Measurements from ENCODE around the gene OR51V1. TPM values are rescaled to one million over a fixed set of nuclear protein-coding genes. Genes with fewer than 3 reads are reported as not detected.
"Not testable (repeated sequence)": the region's sequence is repeated elsewhere in the genome, so short reads cannot be mapped to it uniquely, and the experiment has no call there.

Gene OR51V1, protein sequence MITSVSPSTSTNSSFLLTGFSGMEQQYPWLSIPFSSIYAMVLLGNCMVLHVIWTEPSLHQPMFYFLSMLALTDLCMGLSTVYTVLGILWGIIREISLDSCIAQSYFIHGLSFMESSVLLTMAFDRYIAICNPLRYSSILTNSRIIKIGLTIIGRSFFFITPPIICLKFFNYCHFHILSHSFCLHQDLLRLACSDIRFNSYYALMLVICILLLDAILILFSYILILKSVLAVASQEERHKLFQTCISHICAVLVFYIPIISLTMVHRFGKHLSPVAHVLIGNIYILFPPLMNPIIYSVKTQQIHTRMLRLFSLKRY
- total RNA-seq (ENCODE audit: low replicate concordance): not detected in 2 replicates

DNA sequence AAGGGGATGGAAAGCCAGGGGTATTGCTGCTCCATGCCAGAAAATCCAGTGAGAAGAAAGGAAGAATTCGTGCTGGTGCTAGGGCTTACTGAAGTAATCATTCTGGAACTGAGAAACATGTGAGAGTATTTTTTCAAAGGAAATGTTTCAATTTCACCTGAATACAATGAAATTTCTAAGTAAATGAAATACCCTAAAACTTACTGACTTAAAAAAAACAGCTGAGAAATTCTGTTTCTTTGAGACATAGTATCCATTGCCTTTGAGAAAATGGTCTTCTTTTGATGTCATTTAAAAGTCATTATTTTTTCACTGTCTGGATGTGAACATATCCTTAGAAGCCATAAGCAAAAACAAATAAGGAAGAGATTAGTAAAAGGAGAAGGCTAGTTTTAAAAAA lies at the start of gene OR51V1:
Gene OR51V1 (minus strand): TSS at position 101 of the 400 bp plus-strand sequence. CDS start 0 bp downstream, at position 101.
- DNase-seq (ENCODE audit: low read depth): no peak
- no peak within 1 kb of the TSS for H3K4me3 ChIP-seq (ENCODE audit: low read depth, low read length)
- TF ChIP-seq, protein P1, sequence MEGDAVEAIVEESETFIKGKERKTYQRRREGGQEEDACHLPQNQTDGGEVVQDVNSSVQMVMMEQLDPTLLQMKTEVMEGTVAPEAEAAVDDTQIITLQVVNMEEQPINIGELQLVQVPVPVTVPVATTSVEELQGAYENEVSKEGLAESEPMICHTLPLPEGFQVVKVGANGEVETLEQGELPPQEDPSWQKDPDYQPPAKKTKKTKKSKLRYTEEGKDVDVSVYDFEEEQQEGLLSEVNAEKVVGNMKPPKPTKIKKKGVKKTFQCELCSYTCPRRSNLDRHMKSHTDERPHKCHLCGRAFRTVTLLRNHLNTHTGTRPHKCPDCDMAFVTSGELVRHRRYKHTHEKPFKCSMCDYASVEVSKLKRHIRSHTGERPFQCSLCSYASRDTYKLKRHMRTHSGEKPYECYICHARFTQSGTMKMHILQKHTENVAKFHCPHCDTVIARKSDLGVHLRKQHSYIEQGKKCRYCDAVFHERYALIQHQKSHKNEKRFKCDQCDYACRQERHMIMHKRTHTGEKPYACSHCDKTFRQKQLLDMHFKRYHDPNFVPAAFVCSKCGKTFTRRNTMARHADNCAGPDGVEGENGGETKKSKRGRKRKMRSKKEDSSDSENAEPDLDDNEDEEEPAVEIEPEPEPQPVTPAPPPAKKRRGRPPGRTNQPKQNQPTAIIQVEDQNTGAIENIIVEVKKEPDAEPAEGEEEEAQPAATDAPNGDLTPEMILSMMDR (IDR thresholded peaks at IDR 0.05; ENCODE audit: insufficient read depth, low read length): no peak

DNA sequence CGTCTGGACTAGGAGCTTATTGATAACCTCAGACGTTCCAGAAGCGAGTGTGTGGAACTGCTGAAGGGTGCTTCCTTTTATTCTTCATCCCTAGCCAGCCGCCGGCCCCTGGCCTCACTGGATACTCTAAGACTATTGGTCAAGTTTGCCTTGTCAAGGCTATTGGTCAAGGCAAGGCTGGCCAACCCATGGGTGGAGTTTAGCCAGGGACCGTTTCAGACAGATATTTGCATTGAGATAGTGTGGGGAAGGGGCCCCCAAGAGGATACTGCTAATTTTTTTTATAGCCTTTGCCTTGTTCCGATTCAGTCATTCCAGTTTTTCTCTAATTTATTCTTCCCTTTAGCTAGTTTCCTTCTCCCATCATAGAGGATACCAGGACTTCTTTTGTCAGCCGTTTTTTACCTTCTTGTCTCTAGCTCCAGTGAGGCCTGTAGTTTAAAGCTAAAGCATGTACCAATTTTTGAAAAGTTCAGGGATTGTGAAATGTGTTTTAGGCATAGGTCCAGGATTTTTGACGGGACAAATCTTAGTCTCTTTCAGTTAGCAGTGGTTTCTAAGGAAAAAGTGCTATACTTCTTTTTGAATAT lies 49.4 kb upstream of the OR51V1 start, which contains the start of gene HBG1:
Gene HBG1 (minus strand): TSS at position 51 of the 590 bp plus-strand sequence. CDS start 53 bp downstream, outside the sequence.
- DNase-seq (ENCODE audit: low read depth): peak; percentile 26
- H3K4me3 ChIP-seq (ENCODE audit: low read depth, low read length): not testable (repeated sequence)

DNA sequence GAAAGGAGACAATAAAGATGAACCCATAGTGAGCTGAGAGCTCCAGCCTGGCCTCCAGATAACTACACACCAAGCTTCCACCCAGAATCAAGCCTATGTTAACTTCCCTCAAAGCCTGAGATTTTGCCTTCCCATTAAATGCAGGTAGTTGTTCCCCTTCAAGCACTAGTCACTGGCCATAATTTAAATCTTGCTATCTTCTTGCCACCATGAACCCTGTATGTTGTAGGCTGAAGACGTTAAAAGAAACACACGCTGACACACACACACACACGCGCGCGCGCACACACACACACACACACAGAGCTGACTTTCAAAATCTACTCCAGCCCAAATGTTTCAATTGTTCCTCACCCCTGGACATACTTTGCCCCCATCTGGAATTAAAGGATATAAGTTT lies 48.0 kb upstream of the OR51V1 start:
- H3K4me3 ChIP-seq (ENCODE audit: low read depth, low read length); DNase-seq (ENCODE audit: low read depth): not testable (repeated sequence)

DNA sequence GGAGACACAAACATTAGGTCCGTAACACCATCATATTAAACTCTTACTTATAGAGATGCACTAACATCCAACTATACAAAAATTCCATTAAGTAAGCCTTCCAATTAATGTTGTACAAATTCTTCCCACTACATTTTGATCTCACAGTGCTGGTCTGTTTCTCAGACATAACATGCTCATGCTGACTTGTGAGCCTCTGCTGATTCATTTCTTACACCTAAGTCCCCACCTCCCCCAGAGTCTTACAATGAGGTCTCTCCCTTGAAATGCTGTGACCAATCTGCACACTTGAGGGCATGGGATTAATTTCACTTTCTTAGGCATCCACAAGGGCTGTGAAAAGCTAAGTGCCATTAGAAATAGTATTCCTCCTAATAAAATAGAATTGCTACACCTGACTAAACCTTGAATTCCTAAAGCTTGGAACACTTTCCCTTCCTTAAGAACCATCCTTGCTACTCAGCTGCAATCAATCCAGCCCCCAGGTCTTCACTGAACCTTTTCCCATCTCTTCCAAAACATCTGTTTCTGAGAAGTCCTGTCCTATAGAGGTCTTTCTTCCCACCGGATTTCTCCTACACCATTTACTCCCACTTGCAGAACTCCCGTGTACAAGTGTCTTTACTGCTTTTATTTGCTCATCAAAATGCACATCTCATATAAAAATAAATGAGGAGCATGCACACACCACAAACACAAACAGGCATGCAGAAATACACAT lies 47.1 kb upstream of the OR51V1 start:
- TF ChIP-seq, protein P1 (IDR thresholded peaks at IDR 0.05; ENCODE audit: insufficient read depth, low read length): no peak
- no peak for DNase-seq (ENCODE audit: low read depth)
- no peak overlapping the region for H3K4me3 ChIP-seq (ENCODE audit: low read depth, low read length)

DNA sequence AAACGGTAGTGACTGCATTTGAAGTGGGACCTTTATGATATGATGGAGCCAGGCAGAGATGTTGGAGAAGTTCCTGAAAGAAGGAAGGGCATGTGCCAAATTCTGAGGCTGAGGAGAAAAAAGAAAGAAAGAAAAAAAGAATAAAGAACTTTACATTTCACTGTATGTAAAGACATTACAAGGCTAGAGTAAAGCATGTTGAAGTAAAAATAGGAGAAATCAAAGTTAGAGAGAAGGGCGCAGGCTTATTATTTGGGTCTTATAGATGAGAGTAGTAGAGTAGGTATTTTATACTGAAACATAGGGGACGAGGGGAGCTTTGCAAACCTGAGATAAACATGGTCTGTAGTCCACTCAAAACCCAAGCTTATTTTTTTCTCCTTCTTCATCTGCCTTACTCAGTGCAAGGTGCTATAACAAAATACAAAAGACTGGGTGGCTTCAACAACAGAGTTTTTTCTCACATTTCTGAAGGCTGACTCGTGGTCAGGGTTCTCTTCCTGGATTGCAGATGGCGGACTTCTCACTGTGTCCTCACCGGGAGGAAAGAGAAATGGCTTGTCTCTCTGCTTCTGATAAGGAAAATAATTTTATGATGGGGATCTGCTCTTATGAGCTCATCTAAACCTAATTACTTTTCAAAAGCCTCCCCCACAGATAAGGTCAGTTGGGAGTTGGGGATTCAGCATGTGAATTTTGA lies 46.4 kb upstream of the OR51V1 start:
- TF ChIP-seq, protein P1 (IDR thresholded peaks at IDR 0.05; ENCODE audit: insufficient read depth, low read length): no peak
- DNase-seq (ENCODE audit: low read depth): no peak
- no peak overlapping the region for H3K4me3 ChIP-seq (ENCODE audit: low read depth, low read length)

DNA sequence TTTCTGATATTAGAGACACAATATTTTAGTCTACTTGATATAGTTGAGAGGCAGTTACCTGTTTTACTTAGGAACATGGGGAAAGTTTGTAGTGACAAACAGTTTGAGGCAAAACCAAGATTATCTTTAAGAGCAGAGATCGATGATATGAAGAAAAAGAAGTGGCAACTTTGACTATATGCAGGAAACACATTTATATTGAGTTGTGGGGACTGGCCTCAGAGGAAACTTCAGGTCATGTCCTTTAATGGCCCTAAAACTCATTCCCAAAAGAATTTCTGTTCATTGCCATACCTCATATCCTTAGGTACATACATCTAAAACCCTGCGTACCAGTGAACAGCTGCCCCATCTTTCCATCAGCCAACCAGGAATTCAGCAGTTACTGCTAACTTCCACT lies 44.7 kb upstream of the OR51V1 start:
- TF ChIP-seq, protein P1 (IDR thresholded peaks at IDR 0.05; ENCODE audit: insufficient read depth, low read length): no peak
- DNase-seq (ENCODE audit: low read depth): no peak
- no peak overlapping the region for H3K4me3 ChIP-seq (ENCODE audit: low read depth, low read length)

DNA sequence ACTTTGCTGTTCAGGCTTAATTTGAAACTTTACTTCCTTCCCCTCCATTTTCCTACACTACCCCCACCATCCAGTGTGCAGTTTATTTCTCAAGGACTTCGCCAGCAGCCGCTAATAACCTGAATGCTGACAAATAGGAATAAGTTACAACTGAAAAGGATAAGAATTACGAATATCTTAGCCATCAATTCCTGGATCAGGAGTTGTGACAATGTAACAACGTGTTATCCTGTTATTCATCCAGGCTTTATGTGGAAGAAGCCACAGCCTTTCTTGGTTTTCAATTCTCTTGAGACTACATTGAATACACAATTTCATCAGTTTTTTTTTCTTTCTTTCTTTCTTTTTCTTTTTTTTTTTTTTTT lies 43.3 kb upstream of the OR51V1 start:
- no peak overlapping the region for H3K4me3 ChIP-seq (ENCODE audit: low read depth, low read length)
- TF ChIP-seq, protein P1 (IDR thresholded peaks at IDR 0.05; ENCODE audit: insufficient read depth, low read length): no peak
- no peak for DNase-seq (ENCODE audit: low read depth)
